Tibial nerve (tissue), 4 donors: ENCODE results near the gene OR6X1. TPM values are rescaled to one million over a fixed set of nuclear protein-coding genes. Genes with fewer than 3 reads are reported as not detected.

Source experiments
- DNase-seq, 2 donors: peaks; one replicate each; pipeline ENCODE4 v3.0.0-alpha.2; 2019; ENCODE audit warnings: low spot score in 2 of 2
- H3K27ac ChIP-seq, 4 donors: fragments of 200-600 bp; sonication (generic) in 3 of 4; one replicate each; pipeline ENCODE4 v1.5.1; 2017 to 2019; ENCODE audit warnings: mild to moderate bottlenecking in 1 of 4
- H3K27me3 ChIP-seq, 2 donors: fragments of 200-600 bp; sonication (generic) in 1 of 2; one replicate each; pipeline versions ENCODE4 v1.5.1 to v1.6.0; 2017 to 2019
- H3K36me3 ChIP-seq, 3 donors: fragments of 200-600 bp; sonication (generic); one replicate each; pipeline ENCODE4 v1.5.1; 2018 to 2019
- H3K4me1 ChIP-seq, 4 donors: fragments of 200-600 bp; sonication (generic) in 3 of 4; one replicate each; pipeline ENCODE4 v1.5.1; 2017 to 2019
- H3K4me3 ChIP-seq, 4 donors: fragments of 200-600 bp; sonication (generic) in 3 of 4; one replicate each; pipeline ENCODE4 v1.5.1; 2017 to 2019; ENCODE audit warnings: mild to moderate bottlenecking in 1 of 4, moderate library complexity in 1 of 4
- H3K9me3 ChIP-seq, 4 donors: fragments of 200-600 bp; sonication (generic) in 3 of 4; one replicate each; pipeline ENCODE4 v1.5.1; 2017 to 2019
- CTCF ChIP-seq, 5 experiments: fragments of 200-600 bp in 3 of 5; fragments of 450-650 bp in 2 of 5; sonication (generic) in 3 of 5; IDR thresholded peaks; one replicate each; pipeline ENCODE4 v1.5.1; 2016 to 2019; ENCODE audit warnings: antibody characterized with exemption in 5 of 5, mild to moderate bottlenecking in 3 of 5, moderate library complexity in 2 of 5
- EP300 ChIP-seq, 2 donors: sonication (generic); formaldehyde crosslinking; IDR thresholded peaks; one replicate each; pipeline ENCODE4 v1.6.1; 2017; ENCODE audit warnings: antibody characterized with exemption in 2 of 2, mild to moderate bottlenecking in 1 of 2
- POLR2A ChIP-seq, 2 donors: fragments of 450-650 bp; IDR thresholded peaks; one replicate each; pipeline ENCODE4 v1.6.1; 2017; ENCODE audit warnings: antibody characterized with exemption in 2 of 2, mild to moderate bottlenecking in 2 of 2, moderate library complexity in 2 of 2
- WGBS, 2 donors: methylation state at CpG; one replicate each; pipeline ENCODE4 v1.1.5; 2018; 5-methylcytosine and 5-hydroxymethylcytosine counted together
- total RNA-seq, 4 donors: library from RNA; depleted of rRNA; stranded (reverse); fragments of >200 nt; gene quantifications; one replicate each; pipeline ENCODE4 v1.1.0, GENCODE V29; 2016

OR6X1 gene
- total RNA-seq, 4 donors from 2014 or later = not detected

GRCh38 chr11:123798079-123798478, 43.8 kb upstream of the OR6X1 start:
- Histone ChIP-seq H3K9me3 (no peaks in the 10 kb centered on the region), H3K4me1 (no peaks in the 10 kb centered on the region), H3K27ac (no peak overlapping the region), H3K4me3 (no peak overlapping the region), H3K27me3 (no peaks in the 10 kb centered on the region), H3K36me3 (no peaks in the 10 kb centered on the region)
- no peak for DNase-seq
- no peak for TF ChIP-seq CTCF (IDR thresholded peaks at IDR 0.05)
- TF ChIP-seq EP300 (IDR thresholded peaks at IDR 0.05) = no peak
- TF ChIP-seq POLR2A (IDR thresholded peaks at IDR 0.05) = no peak
- 70% methylated on average over 4 of the region's 4 CpGs for WGBS, 2 donors

- no peak for DNase-seq
- H3K4me1 ChIP-seq = no peaks in the 10 kb centered on the region
- no peaks in the 10 kb centered on the region for H3K36me3 ChIP-seq
- WGBS, 2 donors = 65 to 68% methylated on average over 10 of the region's 10 CpGs
- H3K9me3 ChIP-seq = no peaks in the 10 kb centered on the region
- H3K27me3 ChIP-seq = no peaks in the 10 kb centered on the region
- no peak for TF ChIP-seq POLR2A (IDR thresholded peaks at IDR 0.05)
- TF ChIP-seq CTCF (IDR thresholded peaks at IDR 0.05) = no peak
- TF ChIP-seq EP300 (IDR thresholded peaks at IDR 0.05) = no peak
- no peak overlapping the region for H3K27ac ChIP-seq
- H3K4me3 ChIP-seq = no peak overlapping the region
These were observed 43.2 kb upstream of the OR6X1 start for GRCh38 chr11:123797541-123797940.

DNA sequence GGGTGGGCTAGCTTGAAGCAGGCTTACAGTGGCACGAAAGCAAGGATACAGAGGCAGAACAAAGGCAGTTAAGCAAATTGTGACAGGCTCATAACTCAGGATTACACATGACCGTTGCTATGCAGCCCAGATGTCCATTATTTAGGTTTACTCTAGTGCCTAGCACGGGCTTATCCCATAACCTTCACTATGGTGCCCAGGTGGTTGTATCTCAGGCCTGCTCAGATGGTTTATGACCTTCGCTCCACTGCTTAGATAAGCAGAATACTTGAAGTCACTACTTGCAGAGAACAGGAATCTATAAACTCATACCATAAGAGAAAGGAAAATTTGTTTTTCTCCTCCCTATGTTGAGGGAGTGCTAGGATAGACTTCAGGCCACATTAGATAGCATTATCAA, 42.8 kb upstream of the OR6X1 start:
- no peak overlapping the region for H3K27ac ChIP-seq
- no peaks in the 10 kb centered on the region for H3K9me3 ChIP-seq
- DNase-seq = no peak
- no peaks in the 10 kb centered on the region for H3K36me3 ChIP-seq
- no peak for TF ChIP-seq CTCF (IDR thresholded peaks at IDR 0.05)
- TF ChIP-seq POLR2A (IDR thresholded peaks at IDR 0.05) = no peak
- no peak for TF ChIP-seq EP300 (IDR thresholded peaks at IDR 0.05)
- 45 to 53% methylated on average over 4 of the region's 4 CpGs for WGBS, 2 donors
- no peaks in the 10 kb centered on the region for H3K4me1 ChIP-seq
- no peaks in the 10 kb centered on the region for H3K27me3 ChIP-seq
- H3K4me3 ChIP-seq = no peak overlapping the region

GRCh38 chr11:123796226-123796625, 41.9 kb upstream of the OR6X1 start:
- Histone ChIP-seq H3K9me3 (no peaks in the 10 kb centered on the region), H3K27me3 (no peaks in the 10 kb centered on the region), H3K27ac (no peak overlapping the region), H3K4me3 (no peak overlapping the region), H3K4me1 (no peaks in the 10 kb centered on the region), H3K36me3 (no peaks in the 10 kb centered on the region)
- WGBS, 2 donors = 85 to 95% methylated on average over 1 of the region's 1 CpG
- no peak for DNase-seq
- no peak for TF ChIP-seq POLR2A (IDR thresholded peaks at IDR 0.05)
- no peak for TF ChIP-seq EP300 (IDR thresholded peaks at IDR 0.05)
- no peak for TF ChIP-seq CTCF (IDR thresholded peaks at IDR 0.05)

GRCh38 chr11:123783536-123783935, 29.2 kb upstream of the OR6X1 start:
- TF ChIP-seq POLR2A (IDR thresholded peaks at IDR 0.05) (no peak), EP300 (IDR thresholded peaks at IDR 0.05) (no peak), CTCF (IDR thresholded peaks at IDR 0.05) (no peak)
- Histone ChIP-seq H3K9me3 (no peaks in the 10 kb centered on the region), H3K36me3 (no peaks in the 10 kb centered on the region), H3K27me3 (no peaks in the 10 kb centered on the region), H3K4me3 (no peak overlapping the region), H3K4me1 (no peaks in the 10 kb centered on the region), H3K27ac (no peak overlapping the region)
- DNase-seq = no peak
- WGBS, 2 donors = 65 to 67% methylated on average over 1 of the region's 1 CpG
